NCI-H1694 (cell line): ENCODE data around the gene ANTXR1.

Experiments
- DNase-seq: peaks from one replicate; lab custom pipeline; 2025; lab: John Stamatoyannopoulos, UW

The ANTXR1 gene

GRCh38 chr2:69181806-69182427 is 168.9 kb downstream of the ANTXR1 start:
- DNase-seq = no peak

DNA sequence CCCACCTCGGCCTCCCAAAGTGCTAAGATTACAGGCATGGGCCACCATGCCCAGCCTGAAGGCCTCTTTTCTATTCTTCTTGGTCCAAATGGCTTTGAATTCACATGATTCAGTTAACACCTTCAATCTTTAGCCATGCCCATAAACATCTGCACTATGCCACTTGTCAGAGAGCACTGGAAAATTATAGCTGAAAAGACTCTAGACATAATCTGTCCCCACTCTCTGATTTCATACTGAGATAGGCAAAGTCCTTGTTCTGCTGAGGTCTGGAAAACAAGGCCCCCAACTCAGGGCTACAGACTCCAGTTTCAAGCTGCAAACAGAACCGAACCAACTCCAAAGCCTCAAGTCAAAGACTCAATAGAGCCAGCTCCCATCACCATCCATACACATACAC is 170.7 kb downstream of the ANTXR1 start:
- no peak for DNase-seq

DNA sequence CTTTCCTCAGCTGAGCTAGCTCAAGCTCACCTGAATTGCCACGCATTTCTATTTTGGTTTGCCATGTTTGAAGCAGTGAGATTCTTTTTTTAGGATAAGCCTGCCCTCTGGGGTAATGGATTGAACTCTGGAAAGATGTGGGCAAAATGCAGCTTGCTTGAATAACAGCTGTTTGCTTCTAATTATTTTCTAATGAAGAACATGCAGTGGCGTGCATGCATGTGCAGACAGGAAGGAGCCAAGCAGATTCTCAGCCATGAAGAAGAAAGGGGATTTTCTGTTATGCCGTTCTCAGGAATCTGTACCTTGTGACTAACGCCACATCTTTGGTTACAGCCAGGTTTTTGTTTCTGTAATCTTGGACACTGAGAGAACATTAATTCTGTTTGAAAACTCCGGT is 171.2 kb downstream of the ANTXR1 start:
- peak; percentile 71 for DNase-seq

DNA sequence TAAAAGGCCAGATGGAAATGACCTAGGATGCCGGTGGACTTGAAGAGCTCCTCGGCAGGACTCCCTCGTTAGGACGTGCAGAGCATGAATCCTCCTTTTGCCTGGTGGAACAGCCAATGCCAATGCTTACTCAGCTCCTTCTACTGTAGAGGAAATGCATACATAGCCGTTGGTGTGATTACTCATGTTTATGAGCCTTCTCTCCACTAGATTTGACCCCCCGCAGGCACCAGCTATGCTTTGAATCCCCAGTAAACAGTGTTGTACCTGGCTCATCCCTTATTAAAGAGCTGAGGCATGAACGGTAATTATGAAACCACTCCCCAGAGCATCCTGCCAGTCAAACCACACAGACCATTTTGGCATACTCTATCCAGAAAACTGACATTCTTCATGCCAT is 172.8 kb downstream of the ANTXR1 start:
- DNase-seq = no peak

DNA sequence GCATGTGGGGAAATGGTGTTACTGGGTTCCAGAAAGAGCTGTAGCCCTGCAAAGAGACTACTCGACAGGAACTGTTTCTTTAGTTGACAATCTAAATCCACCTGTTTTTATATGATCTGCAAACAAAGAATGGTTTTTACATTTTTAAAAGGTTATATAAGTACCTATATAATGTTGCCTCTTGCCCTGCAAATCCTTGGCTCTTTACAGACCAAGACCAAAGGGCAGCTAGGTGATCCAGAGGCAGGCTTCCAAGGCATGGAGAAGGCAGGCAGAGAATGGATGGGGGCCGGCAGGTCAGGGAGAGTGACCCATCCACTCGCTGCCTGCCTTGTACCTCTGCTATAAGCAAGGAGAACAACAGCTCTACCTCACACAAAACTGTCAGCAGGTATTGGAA is 173.6 kb downstream of the ANTXR1 start:
- no peak for DNase-seq

- DNase-seq = no peak
Observed at GRCh38 chr2:69188182-69188900, 175.4 kb downstream of the ANTXR1 start.

- no peak for DNase-seq
Observed at GRCh38 chr2:69190743-69191404, 177.9 kb downstream of the ANTXR1 start.

DNA sequence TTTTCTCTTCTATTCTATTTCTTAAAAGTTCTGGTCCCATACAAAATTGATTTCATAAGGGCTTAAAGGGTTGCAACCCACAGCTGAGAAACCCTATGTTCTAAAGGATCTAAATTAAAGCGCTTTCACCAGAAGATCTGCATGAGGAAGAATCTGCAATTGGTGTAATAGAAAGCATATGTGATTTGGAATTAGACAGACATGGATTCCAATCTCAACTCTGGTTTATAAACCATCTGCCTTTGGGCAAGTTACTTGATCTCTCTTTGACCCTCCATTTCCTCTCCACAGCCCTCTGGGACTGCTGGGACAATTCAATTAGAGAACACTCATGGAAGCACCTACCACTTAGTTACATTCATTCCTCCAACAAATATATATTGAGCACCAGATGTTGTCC is 178.7 kb downstream of the ANTXR1 start:
- no peak for DNase-seq

DNA sequence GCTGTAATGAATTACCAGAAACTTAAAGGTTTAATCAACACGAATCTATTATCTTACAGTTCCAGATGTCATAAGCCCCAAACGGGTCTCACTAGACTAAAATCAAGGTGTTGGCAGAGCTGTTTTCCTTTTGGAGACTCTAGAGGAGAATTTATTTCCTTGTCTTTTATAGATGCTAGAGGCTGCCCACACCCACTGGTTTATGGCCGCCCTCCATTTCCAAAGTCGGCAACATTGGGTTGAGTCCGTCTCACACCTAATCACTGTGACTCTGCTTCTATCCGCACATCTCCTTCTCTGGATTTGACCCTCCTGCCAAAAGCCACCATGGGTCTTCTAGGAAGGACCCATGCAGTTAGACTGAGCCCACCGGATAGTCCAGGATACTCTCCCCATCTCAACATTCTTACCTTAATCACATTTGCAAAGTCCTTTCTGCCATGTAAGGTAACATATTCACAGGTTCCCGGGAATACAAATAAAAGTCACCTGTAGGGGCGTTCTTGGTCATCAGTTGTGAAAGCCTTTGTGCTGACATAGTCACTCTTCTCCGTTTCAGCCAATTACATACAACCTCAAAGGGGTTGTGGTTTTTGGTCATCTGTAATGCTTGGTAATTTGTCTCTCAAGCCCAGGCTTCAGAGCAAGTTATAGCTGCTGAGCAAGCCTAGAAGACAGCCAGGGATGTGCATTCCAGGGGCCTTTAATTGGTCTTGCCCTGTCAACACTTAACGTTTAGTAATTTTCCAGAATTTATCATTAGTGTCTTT is 179.4 kb downstream of the ANTXR1 start:
- no peak for DNase-seq

GRCh38 chr2:69195706-69196105 is 182.7 kb downstream of the ANTXR1 start:
- no peak for DNase-seq

DNA sequence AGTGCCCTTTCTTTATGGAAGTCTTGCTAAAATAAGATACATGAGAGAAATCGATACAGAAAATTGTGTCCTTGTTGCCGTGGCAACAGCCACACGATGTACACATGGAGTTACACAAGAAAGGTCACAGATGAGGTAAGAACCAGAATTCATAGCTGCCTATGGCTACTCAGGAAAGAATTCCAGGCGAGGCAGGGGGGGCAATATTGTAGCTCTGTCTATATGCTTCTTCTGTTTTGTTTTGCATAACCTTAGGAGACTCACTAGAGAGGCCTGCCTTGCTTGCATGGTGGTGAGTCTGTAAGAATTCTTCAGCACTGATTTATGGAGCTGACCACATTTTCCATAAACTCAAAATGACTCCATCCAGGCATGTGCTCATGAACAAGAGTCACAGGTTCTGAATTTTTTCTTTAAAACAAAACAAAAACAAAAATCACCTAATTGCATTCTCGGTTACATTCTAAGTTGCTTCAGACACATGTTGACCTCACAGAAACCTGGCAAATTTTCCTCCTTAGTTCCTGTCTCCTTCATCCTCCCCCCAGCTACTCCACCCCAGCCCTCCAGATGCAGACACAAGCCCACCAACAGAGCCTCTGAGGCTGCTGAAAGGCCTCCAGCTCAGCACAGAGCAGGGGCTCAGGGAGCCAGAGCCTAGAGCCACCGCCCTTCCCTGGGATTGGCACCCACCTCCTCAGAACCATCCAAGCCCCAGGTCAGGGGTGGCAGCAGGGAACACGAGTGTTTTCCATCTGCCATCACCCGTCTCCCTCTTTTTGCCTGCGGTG is 183.5 kb downstream of the ANTXR1 start:
- DNase-seq = no peak

GRCh38 chr2:69200107-69200520 is 187.1 kb downstream of the ANTXR1 start:
- DNase-seq = no peak

- DNase-seq = no peak
Observed at GRCh38 chr2:69201259-69201658, 188.3 kb downstream of the ANTXR1 start.

DNA sequence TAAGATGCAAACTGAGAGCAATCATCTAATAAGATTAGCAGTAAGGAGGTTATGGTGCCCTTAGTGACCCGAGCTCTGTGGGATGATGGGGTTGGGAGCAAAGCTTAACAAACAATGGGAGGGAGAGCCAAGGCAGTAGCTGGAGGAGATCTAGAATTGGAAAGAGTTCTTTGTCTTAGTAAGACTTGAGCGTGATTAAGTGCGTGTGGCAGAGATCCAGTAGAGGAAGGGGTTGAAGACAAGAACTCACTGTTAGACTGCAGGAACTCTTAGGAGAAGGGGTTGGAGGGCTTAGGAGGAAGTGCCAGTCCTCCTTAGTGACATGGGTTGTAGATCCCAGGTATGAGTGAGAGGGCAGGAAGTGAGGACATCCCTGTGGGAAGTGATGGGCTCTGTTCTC is 189.3 kb downstream of the ANTXR1 start:
- DNase-seq = no peak

DNA sequence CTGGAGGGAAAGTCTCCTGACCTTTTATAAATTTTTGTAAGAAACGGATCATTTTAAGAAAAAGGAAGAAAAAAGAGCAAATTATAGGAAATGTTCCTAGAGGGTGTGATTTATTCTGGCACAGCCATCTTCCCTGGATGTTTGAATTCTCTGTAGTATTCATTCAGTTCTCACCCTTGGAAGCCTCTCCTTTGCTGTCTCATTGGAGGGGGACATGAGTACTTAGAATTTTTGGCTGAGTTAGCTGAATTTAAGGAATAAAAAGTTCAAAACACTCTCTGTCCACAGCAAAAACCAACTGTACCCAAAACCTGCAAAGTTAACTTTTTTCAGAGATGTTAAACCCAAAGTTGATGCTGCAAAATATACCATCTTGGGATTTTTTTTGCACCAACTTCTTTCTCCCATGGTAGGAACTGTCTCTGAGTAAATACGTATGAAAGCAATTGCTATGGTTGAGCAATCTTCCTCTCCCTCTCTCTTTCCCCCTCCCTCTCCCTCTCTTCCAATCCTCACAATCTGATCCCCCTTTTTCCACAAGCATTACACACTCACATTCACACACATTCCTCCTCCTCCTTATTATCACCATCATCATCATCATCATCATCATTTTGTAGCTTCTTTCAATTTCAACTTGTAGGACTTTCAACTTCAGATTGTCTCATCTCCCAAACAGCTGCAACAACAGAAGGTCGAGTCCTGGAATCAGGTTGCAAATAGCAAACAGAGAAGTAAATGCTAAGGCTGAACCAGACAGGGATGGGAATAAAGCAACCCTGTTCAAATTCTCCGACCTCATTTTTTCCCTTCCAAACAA is 190.4 kb downstream of the ANTXR1 start:
- DNase-seq = no peak

GRCh38 chr2:69204654-69205053 is 191.7 kb downstream of the ANTXR1 start:
- DNase-seq = no peak

DNA sequence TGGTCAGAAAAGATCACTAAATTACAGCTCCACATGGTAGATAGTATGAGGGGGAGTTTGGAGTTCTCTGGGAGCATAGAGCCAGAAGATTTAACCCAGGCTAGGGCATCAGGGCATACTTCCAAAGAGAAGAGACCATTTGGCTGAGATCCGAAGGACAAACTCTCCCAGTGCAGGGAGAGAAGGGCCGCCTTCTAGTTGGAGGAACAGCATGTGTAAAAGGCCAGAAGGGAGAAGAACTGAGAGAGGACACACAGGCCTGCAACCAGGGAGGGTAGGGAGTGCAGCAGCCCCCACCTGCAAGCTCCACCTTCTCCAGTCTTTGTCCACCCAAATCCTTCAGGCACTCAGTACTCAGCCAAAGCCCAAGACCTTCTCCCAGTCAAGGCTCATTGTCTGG is 192.1 kb downstream of the ANTXR1 start:
- no peak for DNase-seq

- no peak for DNase-seq
Observed at GRCh38 chr2:69205491-69205890, 192.5 kb downstream of the ANTXR1 start.

DNA sequence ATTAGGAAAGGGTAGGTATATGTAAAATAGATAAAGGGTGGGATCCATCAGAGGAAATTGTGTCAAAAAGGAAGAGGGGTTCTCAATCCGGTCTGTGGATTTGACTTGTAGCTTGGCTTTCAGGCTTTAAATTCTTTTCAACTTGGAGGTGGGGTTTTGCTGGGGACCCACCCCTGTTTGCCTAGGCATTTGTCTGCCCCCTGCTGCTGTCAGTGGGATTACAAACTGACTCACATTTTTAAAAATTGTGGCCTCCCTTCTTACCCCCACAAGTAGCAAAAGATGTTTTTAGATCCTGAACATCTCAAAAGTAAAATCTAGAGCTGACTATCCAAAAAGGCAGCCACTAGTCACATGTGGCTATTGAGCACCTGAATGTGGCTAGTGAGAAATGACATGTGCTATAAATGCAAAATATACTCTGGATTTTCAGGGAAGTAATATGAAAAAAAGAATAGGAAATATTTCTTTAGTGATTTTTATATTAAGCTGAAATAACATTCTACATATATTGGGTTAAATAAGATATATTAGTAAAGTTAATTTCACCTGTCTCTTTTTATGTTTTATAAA is 195.1 kb downstream of the ANTXR1 start:
- no peak for DNase-seq

GRCh38 chr2:69209482-69209881 is 196.5 kb downstream of the ANTXR1 start:
- no peak for DNase-seq

GRCh38 chr2:69210385-69210784 is 197.4 kb downstream of the ANTXR1 start:
- DNase-seq = no peak
